ENCODE results near the gene ZNF814.
"Not testable (repeated sequence)": the region's sequence is repeated elsewhere in the genome, so short reads cannot be mapped to it uniquely, and the experiment has no call there.

Gene ZNF814

DNA sequence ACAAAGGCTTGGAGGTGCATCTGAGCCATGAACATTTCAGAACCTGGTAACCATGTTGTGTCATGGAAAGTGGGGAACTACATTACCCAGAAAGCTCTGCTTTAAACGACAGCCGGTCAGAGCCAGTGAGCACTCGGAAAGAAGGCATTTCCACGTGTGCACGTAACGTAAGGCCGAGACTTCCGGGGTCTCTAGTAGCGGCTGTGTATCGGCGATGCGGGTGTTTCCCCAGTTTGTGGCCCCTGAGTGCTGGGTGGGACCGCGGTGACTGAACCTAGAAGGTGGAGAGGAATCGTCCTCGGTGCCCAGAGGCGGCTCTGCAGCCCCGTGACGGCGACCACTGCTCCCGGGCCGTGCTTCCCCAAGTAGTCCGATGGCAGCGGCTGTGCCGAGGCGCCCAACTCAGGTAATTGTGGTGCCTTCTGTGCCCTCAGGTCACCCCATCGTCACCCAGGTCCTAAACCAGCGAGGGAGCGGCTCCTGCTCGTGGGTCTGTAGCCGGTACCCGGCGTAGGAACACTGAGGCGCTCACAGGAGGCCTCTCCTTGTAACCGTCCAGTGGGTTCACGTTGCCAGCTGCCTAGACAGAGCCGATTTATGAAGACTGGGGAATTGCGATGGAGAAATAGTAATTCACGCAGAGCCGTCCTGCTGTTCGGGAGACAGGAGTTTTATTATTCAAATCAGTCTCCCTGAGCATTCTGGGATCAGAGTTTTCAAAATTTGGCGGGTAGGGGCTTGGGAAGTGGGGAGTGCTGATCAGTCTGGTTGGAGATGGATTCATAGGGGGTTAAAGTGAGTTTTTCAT, 39.0 kb downstream of the ZNF814 start, which contains the start of gene ZNF587 (continued):
- TF ChIP-seq, protein P1, sequence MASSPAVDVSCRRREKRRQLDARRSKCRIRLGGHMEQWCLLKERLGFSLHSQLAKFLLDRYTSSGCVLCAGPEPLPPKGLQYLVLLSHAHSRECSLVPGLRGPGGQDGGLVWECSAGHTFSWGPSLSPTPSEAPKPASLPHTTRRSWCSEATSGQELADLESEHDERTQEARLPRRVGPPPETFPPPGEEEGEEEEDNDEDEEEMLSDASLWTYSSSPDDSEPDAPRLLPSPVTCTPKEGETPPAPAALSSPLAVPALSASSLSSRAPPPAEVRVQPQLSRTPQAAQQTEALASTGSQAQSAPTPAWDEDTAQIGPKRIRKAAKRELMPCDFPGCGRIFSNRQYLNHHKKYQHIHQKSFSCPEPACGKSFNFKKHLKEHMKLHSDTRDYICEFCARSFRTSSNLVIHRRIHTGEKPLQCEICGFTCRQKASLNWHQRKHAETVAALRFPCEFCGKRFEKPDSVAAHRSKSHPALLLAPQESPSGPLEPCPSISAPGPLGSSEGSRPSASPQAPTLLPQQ (tag by site-specific recombination; IDR thresholded peaks at IDR 0.05), result peak; percentile 28; the same call in 1 of the 2 replicates

DNA sequence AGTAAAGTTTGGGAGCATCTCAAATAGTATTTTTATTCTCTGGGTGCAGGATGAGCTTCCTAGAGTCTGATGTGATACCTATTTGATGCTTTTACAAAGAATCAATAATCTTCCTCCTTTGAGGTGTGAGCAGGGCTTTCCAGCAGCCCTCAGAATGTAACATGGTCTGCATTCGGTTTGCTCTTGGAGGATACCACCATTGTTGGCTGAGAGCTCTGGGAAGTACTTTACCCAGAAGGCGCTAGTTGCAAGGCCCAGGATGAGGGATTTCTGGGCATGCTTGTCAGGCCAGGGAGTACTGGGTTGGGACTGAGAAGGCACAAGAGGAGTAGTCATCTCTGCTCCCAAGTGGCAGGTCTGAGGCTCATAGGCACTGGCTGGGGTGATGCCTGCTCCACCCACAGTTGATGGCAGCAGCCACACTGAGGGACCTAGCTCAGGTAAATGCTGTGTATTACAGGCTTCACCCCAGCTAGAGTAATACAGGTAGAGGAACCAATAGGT, 39.6 kb downstream of the ZNF814 start:
- ChIA-PET POLR2A (interaction anchor here (0.6 to 1.0 kb wide), 4 partner anchors 13 to 67 kb away, joined by 3 to 8 read pairs (median 4); partner anchors contain the start of genes ZNF417 and ZNF552), CTCF (interaction anchor here (0.6 kb wide), 1 partner anchor 30 kb away, joined by 3 read pairs; no protein-coding TSS in a partner anchor)
- TF ChIP-seq ZNF335 (tag by site-specific recombination; conservative IDR thresholded peaks at IDR 0.05) (peak; percentile 95), MZF1 (tag by site-specific recombination; IDR thresholded peaks at IDR 0.05; ENCODE audit: borderline replicate concordance) (0 out of 2 replicates have a peak, but pooled peaks have one; percentile 15), ZFP37 (tag by site-specific recombination; IDR thresholded peaks at IDR 0.05) (0 out of 2 replicates have a peak, but pooled peaks have one; percentile 21), ZBTB17 (tag by site-specific recombination; IDR thresholded peaks at IDR 0.05) (peak; percentile 87; the same call in 1 of the 2 replicates), ZNF600 (tag by site-specific recombination; IDR thresholded peaks at IDR 0.05) (0 out of 2 replicates have a peak, but pooled peaks have one; percentile 29)
- peak overlapping the region; percentile 86 for H3K4me3 ChIP-seq (ENCODE audit: low read depth, low read length)
- H3K9me3 ChIP-seq (ENCODE audit: control insufficient read depth, insufficient read depth, low read depth, low read length); H3K27ac ChIP-seq (ENCODE audit: extremely low read depth, low read depth, low read length); H3K4me1 ChIP-seq (ENCODE audit: control insufficient read depth, insufficient read depth, low read length): not testable (repeated sequence)
- H3K36me3 ChIP-seq (ENCODE audit: control insufficient read depth in 2 of 2, insufficient read depth in 1 of 2, low read length in 2 of 2), result peaks cover 33 to 36% of the 10 kb centered on the region in 2 experiments

DNA sequence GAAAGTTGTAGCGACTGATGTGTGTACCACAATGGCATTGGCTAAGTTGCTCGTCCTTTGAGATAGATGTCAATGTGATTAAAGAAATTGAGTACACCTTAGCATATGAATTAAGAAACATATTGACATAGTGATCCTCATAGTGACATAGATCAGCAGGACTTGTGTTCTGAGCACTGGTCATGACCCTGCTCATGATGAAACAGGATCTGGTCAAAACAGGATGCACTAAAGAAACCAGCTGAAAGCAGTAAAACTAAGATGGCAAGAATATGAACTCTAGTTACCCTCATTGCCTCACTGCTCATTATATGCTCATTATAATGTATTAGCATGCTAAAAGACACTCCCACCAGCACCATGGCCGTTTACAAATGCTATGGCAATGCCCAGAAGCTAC, 41.7 kb downstream of the ZNF814 start:
- H3K36me3 ChIP-seq (ENCODE audit: control insufficient read depth in 2 of 2, insufficient read depth in 1 of 2, low read length in 2 of 2), result peaks cover 33% of the 10 kb centered on the region in 2 experiments
- H3K27ac ChIP-seq (ENCODE audit: extremely low read depth, low read depth, low read length); H3K4me1 ChIP-seq (ENCODE audit: control insufficient read depth, insufficient read depth, low read length); H3K4me3 ChIP-seq (ENCODE audit: low read depth, low read length); H3K9me3 ChIP-seq (ENCODE audit: control insufficient read depth, insufficient read depth, low read depth, low read length): not testable (repeated sequence)
- ChIA-PET POLR2A (interaction anchor here (0.6 kb wide), 1 partner anchor 105 kb away, joined by 6 read pairs; no protein-coding TSS in a partner anchor), CTCF (interaction anchor here (0.6 kb wide), 2 partner anchors 57 to 512 kb away, joined by 3 read pairs; no protein-coding TSS in a partner anchor)

DNA sequence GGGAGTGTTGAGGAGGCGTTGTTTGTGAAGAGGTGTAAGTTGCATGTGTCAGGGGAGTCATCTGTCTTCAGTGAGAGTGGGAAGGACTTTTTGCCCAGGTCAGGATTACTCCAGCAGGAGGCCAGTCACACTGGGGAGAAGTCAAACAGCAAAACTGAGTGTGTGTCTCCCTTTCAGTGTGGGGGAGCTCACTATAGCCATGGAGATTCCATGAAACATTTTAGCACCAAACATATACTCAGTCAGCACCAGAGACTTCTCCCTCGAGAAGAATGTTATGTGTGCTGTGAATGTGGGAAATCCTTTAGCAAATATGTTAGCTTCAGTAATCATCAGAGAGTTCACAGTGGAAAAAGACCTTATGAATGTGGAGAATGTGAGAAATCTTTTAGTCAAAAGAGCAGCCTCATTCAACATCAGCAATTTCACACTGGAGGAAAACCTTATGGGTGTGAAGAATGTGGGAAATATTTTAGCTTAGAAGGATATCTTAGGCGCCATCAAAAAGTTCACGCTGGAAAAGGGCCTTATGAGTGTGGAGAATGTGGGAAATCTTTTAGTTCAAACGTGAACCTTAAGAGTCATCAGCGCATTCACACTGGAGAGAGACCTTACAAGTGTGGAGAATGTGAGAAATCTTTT, 47.6 kb downstream of the ZNF814 start:
- CTCF ChIA-PET, result no interaction called here
- H3K4me3 ChIP-seq (ENCODE audit: low read depth, low read length), result no peak overlapping the region
- H3K4me1 ChIP-seq (ENCODE audit: control insufficient read depth, insufficient read depth, low read length), result no peaks in the 10 kb centered on the region
- POLR2A ChIA-PET, result no interaction called here
- TF ChIP-seq, protein P2, sequence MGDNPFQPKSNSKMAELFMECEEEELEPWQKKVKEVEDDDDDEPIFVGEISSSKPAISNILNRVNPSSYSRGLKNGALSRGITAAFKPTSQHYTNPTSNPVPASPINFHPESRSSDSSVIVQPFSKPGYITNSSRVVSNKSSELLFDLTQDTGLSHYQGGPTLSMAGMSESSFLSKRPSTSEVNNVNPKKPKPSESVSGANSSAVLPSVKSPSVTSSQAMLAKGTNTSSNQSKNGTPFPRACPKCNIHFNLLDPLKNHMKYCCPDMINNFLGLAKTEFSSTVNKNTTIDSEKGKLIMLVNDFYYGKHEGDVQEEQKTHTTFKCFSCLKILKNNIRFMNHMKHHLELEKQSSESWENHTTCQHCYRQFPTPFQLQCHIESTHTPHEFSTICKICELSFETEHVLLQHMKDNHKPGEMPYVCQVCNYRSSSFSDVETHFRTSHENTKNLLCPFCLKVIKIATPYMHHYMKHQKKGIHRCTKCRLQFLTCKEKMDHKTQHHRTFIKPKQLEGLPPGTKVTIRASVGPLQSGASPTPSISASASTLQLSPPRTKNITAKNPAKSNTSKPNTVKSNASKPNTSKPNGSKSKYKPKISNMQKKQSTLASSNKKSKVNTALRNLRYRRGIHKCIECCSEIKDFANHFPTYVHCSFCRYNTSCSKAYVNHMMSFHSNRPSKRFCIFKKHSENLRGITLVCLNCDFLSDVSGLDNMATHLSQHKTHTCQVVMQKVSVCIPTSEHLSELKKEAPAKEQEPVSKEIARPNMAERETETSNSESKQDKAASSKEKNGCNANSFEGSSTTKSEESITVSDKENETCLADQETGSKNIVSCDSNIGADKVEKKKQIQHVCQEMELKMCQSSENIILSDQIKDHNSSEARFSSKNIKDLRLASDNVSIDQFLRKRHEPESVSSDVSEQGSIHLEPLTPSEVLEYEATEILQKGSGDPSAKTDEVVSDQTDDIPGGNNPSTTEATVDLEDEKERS (tag by site-specific recombination; IDR thresholded peaks at IDR 0.05), result no peak
- TF ChIP-seq ZNF341 (tag by site-specific recombination; IDR thresholded peaks at IDR 0.05; ENCODE audit: low read depth), result no peak
- no peak for TF ChIP-seq TRIM28 (IDR thresholded peaks at IDR 0.05; ENCODE audit: borderline replicate concordance, low read length)
- TF ChIP-seq, protein P3, sequence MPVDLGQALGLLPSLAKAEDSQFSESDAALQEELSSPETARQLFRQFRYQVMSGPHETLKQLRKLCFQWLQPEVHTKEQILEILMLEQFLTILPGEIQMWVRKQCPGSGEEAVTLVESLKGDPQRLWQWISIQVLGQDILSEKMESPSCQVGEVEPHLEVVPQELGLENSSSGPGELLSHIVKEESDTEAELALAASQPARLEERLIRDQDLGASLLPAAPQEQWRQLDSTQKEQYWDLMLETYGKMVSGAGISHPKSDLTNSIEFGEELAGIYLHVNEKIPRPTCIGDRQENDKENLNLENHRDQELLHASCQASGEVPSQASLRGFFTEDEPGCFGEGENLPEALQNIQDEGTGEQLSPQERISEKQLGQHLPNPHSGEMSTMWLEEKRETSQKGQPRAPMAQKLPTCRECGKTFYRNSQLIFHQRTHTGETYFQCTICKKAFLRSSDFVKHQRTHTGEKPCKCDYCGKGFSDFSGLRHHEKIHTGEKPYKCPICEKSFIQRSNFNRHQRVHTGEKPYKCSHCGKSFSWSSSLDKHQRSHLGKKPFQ (tag by site-specific recombination; IDR thresholded peaks at IDR 0.05), result no peak
- no peak for TF ChIP-seq GLI2 (tag by site-specific recombination; IDR thresholded peaks at IDR 0.05; ENCODE audit: borderline replicate concordance, low read depth)
- no peak overlapping the region for H3K27ac ChIP-seq (ENCODE audit: extremely low read depth, low read depth, low read length)
- H3K36me3 ChIP-seq (ENCODE audit: control insufficient read depth in 2 of 2, insufficient read depth in 1 of 2, low read length in 2 of 2), result peaks cover 46 to 66% of the 10 kb centered on the region in 2 experiments
- H3K9me3 ChIP-seq (ENCODE audit: control insufficient read depth, insufficient read depth, low read depth, low read length), result no peaks in the 10 kb centered on the region

DNA sequence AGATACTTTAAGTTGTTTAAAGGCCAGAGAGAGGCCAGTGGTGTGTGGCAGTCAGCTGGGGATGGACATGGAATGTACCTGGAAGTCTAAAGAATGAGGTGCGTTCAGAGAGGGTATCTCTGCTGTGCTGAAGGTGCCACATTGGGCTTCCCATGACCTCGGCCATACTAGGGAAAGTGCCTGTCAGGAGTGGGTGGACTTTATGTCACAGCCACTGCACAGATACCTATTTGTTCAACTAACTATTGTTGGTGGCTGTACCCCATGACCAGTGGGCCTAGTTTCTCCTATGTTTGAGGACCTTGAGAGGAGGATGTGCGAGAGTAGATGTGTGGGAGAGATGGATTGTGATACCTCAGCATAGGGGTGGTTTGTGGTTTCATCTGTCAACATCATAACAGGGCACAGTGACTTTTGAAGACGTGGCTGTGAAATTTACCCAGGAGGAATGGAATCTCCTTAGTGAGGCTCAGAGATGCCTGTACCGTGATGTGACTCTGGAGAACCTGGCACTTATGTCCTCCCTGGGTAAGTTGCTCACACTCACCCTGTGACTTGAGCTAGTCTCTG, 50.1 kb downstream of the ZNF814 start:
- H3K4me1 ChIP-seq (ENCODE audit: control insufficient read depth, insufficient read depth, low read length); H3K27ac ChIP-seq (ENCODE audit: extremely low read depth, low read depth, low read length); CTCF ChIA-PET; H3K4me3 ChIP-seq (ENCODE audit: low read depth, low read length); POLR2A ChIA-PET; H3K9me3 ChIP-seq (ENCODE audit: control insufficient read depth, insufficient read depth, low read depth, low read length): not testable (repeated sequence)
- H3K36me3 ChIP-seq (ENCODE audit: control insufficient read depth in 2 of 2, insufficient read depth in 1 of 2, low read length in 2 of 2), result peaks cover 26 to 52% of the 10 kb centered on the region in 2 experiments; a peak in 2 of 3 replicates

DNA sequence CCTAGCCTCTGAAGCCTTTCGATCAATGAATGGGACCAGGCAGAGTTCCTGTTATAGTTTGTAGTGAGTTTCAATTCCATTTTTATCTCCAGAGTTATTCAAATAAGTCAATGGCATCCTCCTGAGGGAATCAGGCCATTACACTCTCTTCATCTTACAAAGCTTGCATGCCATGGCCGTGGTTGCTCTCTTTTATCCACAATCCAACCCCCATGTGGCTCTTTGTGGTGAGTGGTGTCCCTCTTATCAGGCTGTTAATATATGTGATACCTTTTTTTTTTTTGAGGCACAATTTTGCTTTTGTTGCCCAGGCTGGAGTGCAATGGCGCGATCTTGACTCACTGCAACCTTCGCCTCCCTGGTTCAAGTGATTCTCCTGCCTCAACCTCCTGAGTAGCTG, 51.8 kb downstream of the ZNF814 start:
- H3K4me1 ChIP-seq (ENCODE audit: control insufficient read depth, insufficient read depth, low read length); H3K27ac ChIP-seq (ENCODE audit: extremely low read depth, low read depth, low read length); H3K9me3 ChIP-seq (ENCODE audit: control insufficient read depth, insufficient read depth, low read depth, low read length); CTCF ChIA-PET; H3K4me3 ChIP-seq (ENCODE audit: low read depth, low read length): not testable (repeated sequence)
- H3K36me3 ChIP-seq (ENCODE audit: control insufficient read depth in 2 of 2, insufficient read depth in 1 of 2, low read length in 2 of 2), result peaks cover 19 to 43% of the 10 kb centered on the region in 2 experiments; a peak in 2 of 3 replicates
- POLR2A ChIA-PET, result interaction anchor here (0.6 kb wide), 1 partner anchor 13 kb away, joined by 4 read pairs; no protein-coding TSS in a partner anchor

Data from HEK293 (cell line).